LHCN-M2 (cell line): ENCODE data around the gene CCM2L. TPM values are rescaled to one million over a fixed set of nuclear protein-coding genes. Genes with fewer than 3 reads are reported as not detected.
"Not testable (repeated sequence)": the region's sequence is repeated elsewhere in the genome, so short reads cannot be mapped to it uniquely, and the experiment has no call there.

Source experiments
- DNase-seq: peaks from one replicate; pipeline ENCODE4 v3.0.0-alpha.2; 2012; ENCODE audit warnings: low read depth
- total RNA-seq: library from RNA; depleted of rRNA; stranded (reverse); fragments of >200 nt; gene quantifications from 2 replicates; pipeline ENCODE4 v1.2.3, GENCODE V29; 2014

Gene CCM2L
- total RNA-seq, 1 experiment from 2014 or later, result not detected

DNA sequence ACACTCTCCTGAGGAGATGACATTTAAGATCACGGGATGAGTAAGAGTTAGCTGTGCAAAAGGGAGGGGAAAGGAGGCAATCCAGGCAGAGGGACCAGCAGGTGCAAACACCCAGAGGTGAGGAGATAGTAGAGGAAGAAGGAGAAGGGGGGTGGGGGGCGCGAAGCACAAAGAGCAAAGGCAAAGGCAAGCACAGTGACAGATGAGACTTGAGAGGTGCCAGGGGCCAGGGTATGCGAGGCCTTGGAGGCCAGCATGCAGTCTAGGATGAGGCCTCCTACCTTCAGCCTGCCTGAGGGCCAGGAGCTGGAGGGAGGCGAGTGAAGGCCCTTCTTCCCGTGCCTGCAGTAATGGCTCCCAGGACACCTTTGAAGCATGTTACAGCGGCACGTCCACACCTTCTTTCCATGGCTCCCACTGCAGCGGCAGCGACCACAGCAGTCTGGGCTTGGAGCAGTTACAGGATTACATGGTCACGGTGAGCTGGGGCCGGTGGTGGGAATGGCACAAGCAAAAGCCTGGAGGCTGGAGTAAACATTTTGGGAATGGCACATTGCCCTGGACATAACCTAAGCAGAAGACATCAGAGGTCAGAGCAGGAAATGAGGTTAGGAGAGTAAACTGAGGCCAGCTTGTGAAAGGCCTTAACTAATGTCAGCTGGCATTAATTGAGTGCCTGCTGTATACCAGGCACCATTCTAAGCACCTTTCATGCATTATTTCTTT, 18.6 kb downstream of the CCM2L start:
- no peak for DNase-seq

DNA sequence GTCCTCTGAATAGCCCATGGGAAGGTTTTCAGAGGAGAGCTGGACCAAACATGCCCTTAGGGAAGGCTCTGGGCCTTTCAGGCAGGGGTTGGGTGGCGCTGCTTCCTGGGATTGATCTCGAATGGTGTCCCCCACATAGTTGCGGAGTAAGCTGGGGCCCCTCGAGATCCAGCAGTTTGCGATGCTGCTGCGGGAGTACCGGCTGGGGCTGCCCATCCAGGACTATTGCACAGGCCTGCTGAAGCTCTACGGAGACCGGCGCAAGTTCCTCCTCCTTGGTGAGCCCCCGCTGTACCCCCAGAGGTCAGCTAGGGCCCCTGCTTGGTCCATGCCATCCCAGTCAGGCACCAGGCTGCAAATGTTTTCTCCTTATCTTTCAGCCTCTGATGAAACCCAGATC, 19.3 kb downstream of the CCM2L start:
- DNase-seq, result no peak

GRCh38 chr20:32031007-32031958, 21.0 kb downstream of the CCM2L start:
- peak; percentile 82 for DNase-seq

GRCh38 chr20:32033316-32033715, 23.1 kb downstream of the CCM2L start:
- no peak for DNase-seq

GRCh38 chr20:32033721-32034120, 23.5 kb downstream of the CCM2L start:
- DNase-seq, result not testable (repeated sequence)

DNA sequence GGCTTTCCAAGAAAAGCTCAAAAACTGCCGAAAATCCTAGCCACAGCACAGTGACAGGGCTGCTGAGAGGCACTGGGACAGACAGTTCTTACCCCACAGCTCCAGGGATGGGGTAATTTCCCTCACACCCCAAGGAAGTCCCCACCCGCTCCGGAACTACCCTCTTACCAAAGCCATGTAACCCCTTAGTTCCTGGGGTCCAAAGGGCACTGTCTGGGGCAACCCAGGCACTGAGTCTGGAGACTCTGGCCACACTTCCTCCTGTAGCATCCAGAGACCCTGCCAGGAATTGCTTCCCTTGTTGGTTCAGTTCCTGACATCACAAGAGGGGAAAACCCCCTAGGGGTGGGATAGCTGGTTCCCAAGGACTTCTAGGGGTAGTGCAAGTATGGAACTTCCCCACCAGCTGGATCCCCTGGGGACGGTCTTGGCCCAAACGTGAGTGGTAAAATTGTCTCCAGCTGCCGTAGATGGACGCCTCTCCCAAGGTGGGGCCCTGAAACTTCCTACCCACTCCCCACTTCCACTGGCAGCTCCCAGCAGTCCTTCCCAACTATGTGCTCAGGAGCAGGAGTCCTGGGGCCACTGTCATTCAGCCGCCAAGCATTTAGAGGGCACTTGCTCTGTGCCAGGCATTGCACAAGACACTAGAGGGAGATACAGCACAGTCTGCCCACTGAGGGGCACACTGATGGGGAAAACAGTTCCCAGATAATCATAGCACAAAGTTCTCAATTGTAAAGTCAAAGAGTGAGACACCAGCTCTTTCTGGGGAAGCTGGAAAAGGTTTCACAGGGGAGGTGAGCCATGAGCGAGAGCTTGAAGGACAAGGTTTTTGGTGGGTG, 24.6 kb downstream of the CCM2L start:
- DNase-seq, result peak; percentile 6

- DNase-seq, result no peak
Observed at GRCh38 chr20:32035426-32035779, 25.2 kb downstream of the CCM2L start.

DNA sequence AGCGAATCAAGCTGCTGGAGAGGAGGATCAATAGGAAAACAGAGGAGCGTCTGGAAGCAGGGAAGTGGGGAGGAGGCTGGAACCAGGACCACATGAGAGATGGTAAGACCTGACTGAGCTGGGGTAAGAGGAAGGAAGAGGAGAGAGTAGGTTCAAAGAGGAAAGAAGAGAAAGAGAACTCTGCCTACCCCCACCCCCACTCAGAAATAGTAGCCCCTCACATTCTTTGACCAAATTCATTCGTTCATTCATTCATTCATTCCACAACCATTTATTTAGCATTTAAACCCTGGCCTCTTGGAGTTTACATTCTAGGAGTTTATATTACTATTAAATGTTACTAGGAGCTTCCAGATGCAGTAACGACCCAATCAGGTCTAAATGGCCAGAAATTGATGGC, 26.0 kb downstream of the CCM2L start:
- no peak for DNase-seq

- no peak for DNase-seq
Observed at GRCh38 chr20:32036716-32037485, 26.7 kb downstream of the CCM2L start.

- DNase-seq, result peak; percentile 25
Observed at GRCh38 chr20:32037929-32038328, 27.7 kb downstream of the CCM2L start.

GRCh38 chr20:32040142-32040953, 30.1 kb downstream of the CCM2L start:
- peak; percentile 17 for DNase-seq

GRCh38 chr20:32045999-32046398, 35.8 kb downstream of the CCM2L start:
- DNase-seq, result no peak

- no peak for DNase-seq
Observed at GRCh38 chr20:32050324-32050841, 40.1 kb downstream of the CCM2L start.

DNA sequence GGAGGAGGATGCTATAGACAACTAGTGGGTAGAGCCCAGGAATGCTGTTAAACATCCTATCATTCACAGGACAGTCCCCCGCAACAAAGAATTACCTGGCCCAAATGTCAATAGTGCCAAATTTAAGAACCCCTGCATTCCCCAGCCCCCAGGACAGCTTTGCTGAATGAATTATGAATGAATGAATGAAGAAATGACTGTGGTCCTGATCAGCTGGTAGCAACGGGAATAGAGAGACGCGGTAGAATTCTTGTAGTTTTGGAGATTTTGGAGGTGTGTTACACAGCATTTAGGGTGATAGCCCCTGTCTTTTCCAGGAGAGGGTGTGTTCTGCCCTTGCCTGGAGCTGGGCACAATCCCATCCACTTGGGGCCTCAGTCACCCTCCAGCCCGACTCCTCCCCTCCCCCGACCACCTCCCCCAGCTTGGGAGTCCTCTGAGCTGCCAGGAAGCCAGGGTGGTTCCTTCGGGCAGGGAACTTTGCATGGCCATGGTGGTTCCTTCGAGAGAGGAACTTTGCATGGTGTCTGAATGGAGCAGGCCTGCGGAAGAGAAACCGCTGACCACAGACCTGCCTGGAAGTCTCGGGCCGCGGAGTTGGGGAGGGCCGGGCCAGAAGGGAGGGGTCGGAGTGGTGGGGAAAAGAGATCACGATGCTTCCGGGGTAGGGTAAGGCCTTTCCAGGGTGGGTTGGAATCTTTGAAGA, 40.8 kb downstream of the CCM2L start:
- DNase-seq, result no peak

DNA sequence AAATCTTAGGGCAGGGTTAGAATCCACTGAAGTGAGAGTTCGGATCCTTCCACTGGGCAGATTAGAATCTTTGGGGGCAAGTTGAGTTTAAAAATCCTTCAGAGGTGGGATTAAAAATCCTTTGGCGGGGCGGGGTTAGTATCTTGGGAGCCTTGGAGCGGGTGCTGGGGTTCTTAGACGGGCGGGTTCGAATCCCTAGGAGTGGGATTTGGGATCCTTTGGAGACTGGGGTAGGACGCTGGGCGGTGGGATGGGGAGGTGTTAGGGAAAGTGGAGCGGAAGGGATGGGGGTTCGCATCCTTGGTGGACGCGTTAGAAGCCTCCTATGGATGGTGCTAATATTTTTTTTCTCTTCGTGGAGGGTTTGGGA, 41.5 kb downstream of the CCM2L start:
- DNase-seq, result no peak

DNA sequence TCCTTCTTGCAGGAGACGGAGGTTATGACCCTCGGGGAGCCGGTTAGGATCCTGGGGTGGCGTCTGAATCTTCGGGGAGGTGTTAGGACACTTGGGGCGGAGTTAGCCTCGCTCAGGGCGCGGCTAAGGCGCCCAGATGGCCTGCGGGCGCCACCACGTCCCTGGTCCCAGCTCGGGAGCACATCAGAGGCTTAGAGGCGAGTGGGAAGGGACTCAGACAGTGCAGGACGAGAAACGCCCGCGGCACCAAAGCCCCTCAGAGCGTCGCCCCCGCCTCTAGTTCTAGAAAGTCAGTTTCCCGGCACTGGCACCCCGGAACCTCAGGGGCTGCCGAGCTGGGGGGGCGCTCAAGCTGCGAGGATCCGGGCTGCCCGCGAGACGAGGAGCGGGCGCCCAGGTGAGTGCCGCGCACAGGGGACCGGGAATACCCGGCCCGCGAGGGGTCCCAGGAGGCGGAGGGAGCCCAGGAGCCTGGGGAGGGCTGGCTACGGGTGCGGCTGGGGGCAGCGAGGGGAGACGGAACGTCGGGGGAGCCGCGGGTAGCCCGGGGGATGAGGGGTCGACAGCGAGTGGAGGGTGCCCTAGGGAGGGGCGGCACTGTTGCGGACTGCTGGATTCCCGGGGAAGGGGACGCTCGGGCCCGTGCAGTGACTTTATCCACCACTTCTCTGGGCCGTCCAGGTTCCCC, 42.0 kb downstream of the CCM2L start, which contains the start of gene HCK:
TSS of gene HCK (plus strand) at position 153 of the 688 bp plus-strand sequence.
- no peak for DNase-seq

GRCh38 chr20:32052778-32053362, 42.6 kb downstream of the CCM2L start:
- no peak for DNase-seq

DNA sequence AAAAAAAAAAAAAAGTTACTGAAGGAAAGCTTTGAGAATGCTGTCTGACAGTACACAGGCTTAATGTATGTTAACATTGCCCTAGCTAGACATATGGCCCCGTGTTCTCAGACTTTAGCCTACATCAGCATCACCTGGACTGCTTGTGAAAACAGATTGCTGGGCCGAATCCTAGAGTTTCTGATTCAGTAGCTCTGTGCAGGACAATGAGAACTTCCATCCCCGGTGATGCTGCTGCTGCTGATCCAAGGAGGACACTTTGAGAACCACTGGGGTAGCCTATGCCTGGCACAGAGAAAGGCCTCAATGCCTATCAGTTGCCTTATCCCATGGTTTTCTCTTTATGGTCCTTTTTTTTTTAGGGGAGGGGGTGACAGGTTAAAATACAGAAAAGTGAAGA, 43.4 kb downstream of the CCM2L start:
- no peak for DNase-seq
